IPS-18a (cell line): ENCODE measurements around the gene GOLGA8K.
"Not testable (repeated sequence)": the region's sequence is repeated elsewhere in the genome, so short reads cannot be mapped to it uniquely, and the experiment has no call there.

Experiments
- H3K27ac ChIP-seq: one replicate; pipeline ENCODE4 v1.5.1; 2013; ENCODE audit warnings: low read length
- H3K27me3 ChIP-seq: one replicate; pipeline ENCODE4 v1.6.1; 2013; ENCODE audit warnings: mild to moderate bottlenecking, low read length; ENCODE audit not compliant: control insufficient read depth, insufficient read depth
- H3K36me3 ChIP-seq: one replicate; pipeline ENCODE4 v1.6.1; 2013; ENCODE audit warnings: low read depth, low read length; ENCODE audit not compliant: control insufficient read depth
- H3K4me1 ChIP-seq: one replicate; pipeline ENCODE4 v1.6.1; 2013; ENCODE audit warnings: low read depth, low read length; ENCODE audit not compliant: control insufficient read depth
- H3K4me3 ChIP-seq: one replicate; pipeline ENCODE4 v1.5.1; 2013; ENCODE audit warnings: low read length
- H3K9ac ChIP-seq: one replicate; pipeline ENCODE4 v1.6.1; 2013; ENCODE audit warnings: mild to moderate bottlenecking, low read length, moderate library complexity
- H3K9me3 ChIP-seq: one replicate; pipeline ENCODE4 v1.6.1; 2013; ENCODE audit warnings: low read depth, low read length; ENCODE audit not compliant: control insufficient read depth

The GOLGA8K gene

GRCh38 chr15:32372075-32372474 lies 31.0 kb downstream of the GOLGA8K start:
- not testable (repeated sequence) for H3K4me3 ChIP-seq, H3K27me3 ChIP-seq, H3K9ac ChIP-seq, H3K9me3 ChIP-seq, H3K36me3 ChIP-seq, H3K4me1 ChIP-seq, H3K27ac ChIP-seq

GRCh38 chr15:32370526-32370925 lies 32.6 kb downstream of the GOLGA8K start:
- H3K4me3 ChIP-seq, H3K36me3 ChIP-seq, H3K27ac ChIP-seq, H3K9me3 ChIP-seq, H3K9ac ChIP-seq, H3K4me1 ChIP-seq, H3K27me3 ChIP-seq: not testable (repeated sequence)

GRCh38 chr15:32370064-32370463 lies 33.0 kb downstream of the GOLGA8K start:
- H3K27ac ChIP-seq, H3K27me3 ChIP-seq, H3K9me3 ChIP-seq, H3K36me3 ChIP-seq, H3K4me1 ChIP-seq, H3K9ac ChIP-seq, H3K4me3 ChIP-seq: not testable (repeated sequence)

- not testable (repeated sequence) for H3K36me3 ChIP-seq, H3K9me3 ChIP-seq, H3K27ac ChIP-seq, H3K27me3 ChIP-seq, H3K4me1 ChIP-seq, H3K9ac ChIP-seq, H3K4me3 ChIP-seq
These were observed 36.6 kb downstream of the GOLGA8K start for GRCh38 chr15:32366492-32366891.

- not testable (repeated sequence) for H3K27me3 ChIP-seq, H3K9ac ChIP-seq, H3K4me1 ChIP-seq, H3K4me3 ChIP-seq, H3K36me3 ChIP-seq, H3K9me3 ChIP-seq, H3K27ac ChIP-seq
These were observed 37.1 kb downstream of the GOLGA8K start for GRCh38 chr15:32365955-32366354.

- not testable (repeated sequence) for H3K9me3 ChIP-seq, H3K27me3 ChIP-seq, H3K9ac ChIP-seq, H3K4me3 ChIP-seq, H3K27ac ChIP-seq, H3K36me3 ChIP-seq, H3K4me1 ChIP-seq
These were observed 38.1 kb downstream of the GOLGA8K start for GRCh38 chr15:32364944-32365343.

- H3K27me3 ChIP-seq, H3K27ac ChIP-seq, H3K4me1 ChIP-seq, H3K36me3 ChIP-seq, H3K9ac ChIP-seq, H3K9me3 ChIP-seq, H3K4me3 ChIP-seq: not testable (repeated sequence)
These were observed 39.6 kb downstream of the GOLGA8K start for GRCh38 chr15:32363449-32363848.

- not testable (repeated sequence) for H3K9me3 ChIP-seq, H3K9ac ChIP-seq, H3K27me3 ChIP-seq, H3K36me3 ChIP-seq, H3K4me1 ChIP-seq, H3K27ac ChIP-seq, H3K4me3 ChIP-seq
These were observed 41.4 kb downstream of the GOLGA8K start for GRCh38 chr15:32361662-32362061.

GRCh38 chr15:32358462-32358861 lies 44.6 kb downstream of the GOLGA8K start:
- not testable (repeated sequence) for H3K4me3 ChIP-seq, H3K27ac ChIP-seq, H3K9ac ChIP-seq, H3K36me3 ChIP-seq, H3K27me3 ChIP-seq, H3K4me1 ChIP-seq, H3K9me3 ChIP-seq

- not testable (repeated sequence) for H3K4me1 ChIP-seq, H3K27ac ChIP-seq, H3K36me3 ChIP-seq, H3K4me3 ChIP-seq, H3K9ac ChIP-seq, H3K27me3 ChIP-seq, H3K9me3 ChIP-seq
These were observed 46.2 kb downstream of the GOLGA8K start for GRCh38 chr15:32356909-32357308.

- H3K36me3 ChIP-seq, H3K4me3 ChIP-seq, H3K9me3 ChIP-seq, H3K4me1 ChIP-seq, H3K27me3 ChIP-seq, H3K27ac ChIP-seq, H3K9ac ChIP-seq: not testable (repeated sequence)
These were observed 50.3 kb downstream of the GOLGA8K start for GRCh38 chr15:32352748-32353147.

GRCh38 chr15:32350563-32351220 lies 52.4 kb downstream of the GOLGA8K start:
- not testable (repeated sequence) for H3K9ac ChIP-seq, H3K27ac ChIP-seq, H3K4me1 ChIP-seq, H3K9me3 ChIP-seq, H3K36me3 ChIP-seq, H3K4me3 ChIP-seq, H3K27me3 ChIP-seq
